ENCODE measurements around the gene NCKAP5L.

NCKAP5L gene

DNA sequence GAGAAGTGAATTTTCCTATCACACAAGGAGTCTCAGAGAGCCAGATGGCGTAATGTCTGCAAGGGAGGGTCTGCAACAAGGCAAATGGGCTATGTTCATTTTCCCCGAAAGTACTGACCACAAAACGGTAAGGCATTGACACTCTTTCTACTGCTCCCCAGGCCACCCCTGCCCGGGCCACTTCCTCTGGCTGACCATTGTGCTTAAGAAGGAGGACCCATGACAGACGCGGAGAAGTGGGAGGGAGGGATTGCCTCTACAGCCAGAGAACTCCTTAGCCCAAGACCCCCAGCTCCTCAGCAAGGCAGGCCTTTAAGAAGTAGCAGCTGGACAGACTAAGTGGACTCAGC lies 1.2 kb downstream of the NCKAP5L start:
- TF ChIP-seq, protein P1, sequence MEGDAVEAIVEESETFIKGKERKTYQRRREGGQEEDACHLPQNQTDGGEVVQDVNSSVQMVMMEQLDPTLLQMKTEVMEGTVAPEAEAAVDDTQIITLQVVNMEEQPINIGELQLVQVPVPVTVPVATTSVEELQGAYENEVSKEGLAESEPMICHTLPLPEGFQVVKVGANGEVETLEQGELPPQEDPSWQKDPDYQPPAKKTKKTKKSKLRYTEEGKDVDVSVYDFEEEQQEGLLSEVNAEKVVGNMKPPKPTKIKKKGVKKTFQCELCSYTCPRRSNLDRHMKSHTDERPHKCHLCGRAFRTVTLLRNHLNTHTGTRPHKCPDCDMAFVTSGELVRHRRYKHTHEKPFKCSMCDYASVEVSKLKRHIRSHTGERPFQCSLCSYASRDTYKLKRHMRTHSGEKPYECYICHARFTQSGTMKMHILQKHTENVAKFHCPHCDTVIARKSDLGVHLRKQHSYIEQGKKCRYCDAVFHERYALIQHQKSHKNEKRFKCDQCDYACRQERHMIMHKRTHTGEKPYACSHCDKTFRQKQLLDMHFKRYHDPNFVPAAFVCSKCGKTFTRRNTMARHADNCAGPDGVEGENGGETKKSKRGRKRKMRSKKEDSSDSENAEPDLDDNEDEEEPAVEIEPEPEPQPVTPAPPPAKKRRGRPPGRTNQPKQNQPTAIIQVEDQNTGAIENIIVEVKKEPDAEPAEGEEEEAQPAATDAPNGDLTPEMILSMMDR (conservative IDR thresholded peaks at IDR 0.05; ENCODE audit: low read length): no peak
- DNase-seq (ENCODE audit: low read depth): no peak
- H3K4me3 ChIP-seq (ENCODE audit: low read length): peak overlapping the region; percentile 92

GRCh38 chr12:49825971-49826421 lies 2.2 kb downstream of the NCKAP5L start:
- peak; percentile 50 for DNase-seq (ENCODE audit: low read depth)
- peak overlapping the region; percentile 92 for H3K4me3 ChIP-seq (ENCODE audit: low read length)
- TF ChIP-seq, protein P1 (conservative IDR thresholded peaks at IDR 0.05; ENCODE audit: low read length): no peak

- TF ChIP-seq, protein P1 (conservative IDR thresholded peaks at IDR 0.05; ENCODE audit: low read length): no peak
- H3K4me3 ChIP-seq (ENCODE audit: low read length): peak overlapping the region; percentile 20
- peak; percentile 51 for DNase-seq (ENCODE audit: low read depth)
Measured at GRCh38 chr12:49825360-49825970, 2.7 kb downstream of the NCKAP5L start.

DNA sequence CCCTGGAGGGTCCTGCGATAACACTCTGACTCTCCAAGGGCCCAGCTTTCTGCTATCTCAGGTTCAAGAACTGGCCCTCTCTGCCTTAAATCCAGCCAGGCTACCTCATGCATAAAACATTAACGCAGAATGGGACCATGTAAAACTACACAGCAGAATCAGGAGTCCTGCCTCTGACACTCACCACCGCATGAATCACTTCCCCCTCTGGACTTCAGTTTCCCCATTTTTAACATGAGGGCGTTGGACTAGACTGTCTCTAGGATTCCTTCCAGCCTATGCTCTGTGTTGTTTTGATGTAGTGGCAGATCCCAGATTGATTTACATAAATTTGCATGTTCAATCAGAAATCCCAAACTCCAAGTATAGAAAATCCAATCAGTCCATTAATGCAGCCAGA lies 3.3 kb downstream of the NCKAP5L start:
- H3K4me3 ChIP-seq (ENCODE audit: low read length): peak overlapping the region; percentile 20
- DNase-seq (ENCODE audit: low read depth): peak; percentile 59
- TF ChIP-seq, protein P1 (conservative IDR thresholded peaks at IDR 0.05; ENCODE audit: low read length): no peak

DNA sequence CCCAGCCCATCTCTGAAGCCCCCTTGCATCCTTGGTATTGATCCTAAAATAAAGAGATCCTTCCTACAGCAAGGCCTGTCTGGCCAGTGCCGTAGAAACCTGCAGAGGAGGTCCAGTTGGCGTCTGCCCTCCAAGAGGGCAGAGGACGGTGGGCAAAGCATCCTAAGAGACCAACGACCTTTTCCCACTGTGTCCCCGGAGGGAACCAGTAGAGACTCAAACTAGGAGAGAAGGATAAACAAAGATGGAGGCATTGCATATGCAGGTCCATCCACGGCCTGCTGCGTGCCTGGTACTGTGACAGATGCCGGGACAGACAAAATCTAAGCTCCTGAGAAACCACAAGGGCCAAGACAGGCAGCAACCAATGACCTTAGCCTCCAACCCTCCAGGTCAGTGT lies 3.8 kb downstream of the NCKAP5L start:
- TF ChIP-seq, protein P1 (conservative IDR thresholded peaks at IDR 0.05; ENCODE audit: low read length): no peak
- DNase-seq (ENCODE audit: low read depth): no peak
- no peak overlapping the region for H3K4me3 ChIP-seq (ENCODE audit: low read length)

GRCh38 chr12:49823951-49824350 lies 4.3 kb downstream of the NCKAP5L start:
- DNase-seq (ENCODE audit: low read depth): no peak
- no peak overlapping the region for H3K4me3 ChIP-seq (ENCODE audit: low read length)
- TF ChIP-seq, protein P1 (conservative IDR thresholded peaks at IDR 0.05; ENCODE audit: low read length): no peak

DNA sequence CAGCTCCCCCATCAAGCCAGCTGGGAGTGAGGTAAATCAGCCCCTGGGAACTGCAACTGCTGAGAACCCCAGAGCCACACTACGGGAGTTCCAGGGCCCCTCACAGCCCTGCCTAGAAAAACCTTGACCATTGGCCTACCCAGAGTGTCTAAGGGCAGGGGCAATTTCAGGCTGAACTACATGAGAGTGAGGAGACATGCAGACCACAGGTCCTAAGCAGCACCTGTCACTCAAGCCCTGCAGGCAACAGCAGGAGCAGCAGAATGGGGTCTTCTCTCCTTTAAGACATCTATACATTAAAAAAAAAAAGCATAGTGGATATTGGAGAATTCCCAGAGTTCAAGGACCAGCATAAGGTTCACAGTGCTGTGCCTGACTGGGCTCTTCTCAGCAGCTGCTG lies 4.9 kb downstream of the NCKAP5L start:
- H3K4me3 ChIP-seq (ENCODE audit: low read length): no peak overlapping the region
- DNase-seq (ENCODE audit: low read depth): no peak
- TF ChIP-seq, protein P1 (conservative IDR thresholded peaks at IDR 0.05; ENCODE audit: low read length): no peak

All from AG10803 (cell line).